GM12864 (cell line): ENCODE results near the gene SLK.

ENCODE experiments used
- DNase-seq: peaks from one replicate; pipeline ENCODE4 v3.0.0-alpha.2; 2011; ENCODE audit warnings: low read depth
- H3K4me3 ChIP-seq: 2 replicates; pipeline ENCODE4 v1.5.1; 2011; ENCODE audit warnings: mild to moderate bottlenecking, low read depth, low read length, control low read depth
- CTCF ChIP-seq: IDR thresholded peaks from 2 replicates; pipeline ENCODE4 v1.5.1; 2011; ENCODE audit warnings: low read depth, mild to moderate bottlenecking, moderate library complexity, low read length, control low read depth, inconsistent platforms; ENCODE audit errors: missing control alignments

SLK gene

DNA sequence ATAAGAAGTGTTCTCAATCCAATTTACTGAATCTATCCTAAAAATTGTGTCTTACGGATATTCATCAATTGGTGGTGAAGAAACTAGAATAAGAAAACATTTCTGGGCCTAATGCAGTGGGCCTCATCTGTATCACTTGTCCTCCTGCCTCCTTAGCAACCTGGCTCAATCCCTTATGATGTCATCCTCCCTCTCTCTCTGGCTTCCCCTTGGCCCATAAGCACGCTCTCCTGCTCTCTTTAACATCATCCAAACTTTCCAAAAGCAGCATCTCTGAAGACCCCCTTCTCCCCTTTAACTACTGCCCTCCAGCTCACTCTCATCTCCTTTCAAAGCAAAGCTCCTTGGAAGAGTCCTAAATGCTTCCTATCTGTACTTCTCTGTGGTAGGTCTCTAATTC is 44.3 kb upstream of the SLK start:
- no peak for TF ChIP-seq CTCF
- H3K4me3 ChIP-seq = no peak overlapping the region
- no peak for DNase-seq

- H3K4me3 ChIP-seq = no peak overlapping the region
- no peak for DNase-seq
- TF ChIP-seq CTCF = no peak
These were observed 43.4 kb upstream of the SLK start for GRCh38 chr10:103923502-103923901.

DNA sequence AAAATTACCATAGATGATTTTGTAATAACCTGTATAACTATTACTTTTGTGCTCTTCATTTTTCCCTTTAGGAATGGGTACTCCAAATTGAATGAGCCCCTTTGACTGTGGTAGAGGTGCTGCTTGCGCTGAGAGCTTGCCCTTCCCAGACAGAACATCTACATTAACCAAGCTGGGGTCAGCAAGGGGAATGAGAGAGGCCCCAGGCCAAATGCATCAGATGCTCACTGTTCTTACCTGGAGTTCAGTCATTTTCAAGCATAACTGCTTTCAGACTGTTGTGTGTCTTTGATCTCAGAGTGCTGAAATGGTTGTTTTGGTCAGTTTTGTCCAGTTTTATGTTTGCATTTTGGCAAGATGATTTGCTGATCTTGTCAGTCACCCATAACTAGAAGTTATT is 41.3 kb upstream of the SLK start:
- no peak for DNase-seq
- TF ChIP-seq CTCF = no peak
- no peak overlapping the region for H3K4me3 ChIP-seq

GRCh38 chr10:103926722-103927319 is 40.1 kb upstream of the SLK start:
- H3K4me3 ChIP-seq = no peak overlapping the region
- TF ChIP-seq CTCF = peak; percentile 27
- DNase-seq = no peak

GRCh38 chr10:103928784-103929183 is 38.2 kb upstream of the SLK start:
- no peak overlapping the region for H3K4me3 ChIP-seq
- DNase-seq = no peak
- no peak for TF ChIP-seq CTCF

- TF ChIP-seq CTCF = no peak
- DNase-seq = no peak
- no peak overlapping the region for H3K4me3 ChIP-seq
These were observed 37.5 kb upstream of the SLK start for GRCh38 chr10:103929381-103929921.

- DNase-seq = no peak
- H3K4me3 ChIP-seq = no peak overlapping the region
- TF ChIP-seq CTCF = no peak
These were observed 36.5 kb upstream of the SLK start for GRCh38 chr10:103930449-103930848.
